Neuron (in vitro differentiated cells): ENCODE data around the gene C4orf46.

Experiments
- H2AFZ ChIP-seq: one replicate; pipeline ENCODE4 v1.6.1; 2013; ENCODE audit warnings: low read depth, mild to moderate bottlenecking, inconsistent platforms, low read length, moderate library complexity
- H3K27me3 ChIP-seq: one replicate; pipeline ENCODE4 v1.6.1; 2013; ENCODE audit warnings: low read length; ENCODE audit not compliant: insufficient read depth
- H3K36me3 ChIP-seq: one replicate; pipeline ENCODE4 v1.6.1; 2013; ENCODE audit warnings: low read length; ENCODE audit not compliant: insufficient read depth
- H3K4me1 ChIP-seq: one replicate; pipeline ENCODE4 v1.6.1; 2013; ENCODE audit warnings: low read length; ENCODE audit not compliant: insufficient read depth
- H3K4me3 ChIP-seq: 2 replicates; pipeline ENCODE4 v1.5.1; 2013; ENCODE audit warnings: mild to moderate bottlenecking, low read length, moderate library complexity
- H3K9me3 ChIP-seq: one replicate; pipeline ENCODE4 v1.6.1; 2013; ENCODE audit warnings: low read length

Gene C4orf46

DNA sequence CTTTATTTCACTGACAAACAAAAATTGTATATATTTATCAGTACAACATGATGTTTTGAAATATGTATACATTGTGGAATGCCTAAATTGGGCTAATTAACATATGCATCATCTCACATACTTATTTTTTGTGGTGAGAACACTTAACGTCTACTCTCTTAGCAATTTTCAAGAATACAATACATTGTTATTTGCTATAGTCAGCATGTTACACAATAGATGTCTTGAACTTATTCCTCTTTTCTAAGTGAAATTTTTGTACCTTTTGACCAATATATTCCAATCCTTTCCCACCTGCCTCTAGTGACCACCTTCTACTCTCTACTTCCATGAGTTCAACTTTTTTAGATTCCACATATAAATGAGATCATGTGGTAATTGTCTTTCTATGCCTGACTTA is 35.1 kb downstream of the C4orf46 start:
- H3K4me1 ChIP-seq = no peaks in the 10 kb centered on the region
- no peaks in the 10 kb centered on the region for H3K27me3 ChIP-seq
- no peaks in the 10 kb centered on the region for H3K9me3 ChIP-seq
- no peak overlapping the region for H2AFZ ChIP-seq
- H3K36me3 ChIP-seq = no peaks in the 10 kb centered on the region
- H3K4me3 ChIP-seq = no peak overlapping the region

DNA sequence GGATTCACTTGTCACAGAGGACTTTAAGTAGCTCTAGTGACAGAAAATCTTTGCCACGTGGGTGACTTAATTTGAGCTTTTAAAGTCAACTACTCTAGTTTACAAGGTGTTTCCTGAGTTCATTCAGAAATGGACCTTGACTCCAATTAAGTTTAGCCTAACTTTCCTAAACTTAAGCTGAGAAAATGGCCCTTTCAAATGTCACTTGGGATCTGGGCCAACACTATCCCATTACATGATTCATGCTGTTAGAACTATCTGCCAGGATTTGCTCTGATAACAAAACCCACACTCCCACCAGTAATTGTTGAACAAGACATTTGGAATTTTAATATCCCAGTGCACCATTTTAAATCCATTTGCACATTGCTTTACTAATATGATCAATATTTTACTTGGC is 40.8 kb downstream of the C4orf46 start:
- Histone ChIP-seq H3K4me3 (no peak overlapping the region), H2AFZ (no peak overlapping the region), H3K9me3 (no peaks in the 10 kb centered on the region), H3K36me3 (no peaks in the 10 kb centered on the region), H3K27me3 (no peaks in the 10 kb centered on the region), H3K4me1 (no peaks in the 10 kb centered on the region)

- no peak overlapping the region for H3K4me3 ChIP-seq
- no peaks in the 10 kb centered on the region for H3K4me1 ChIP-seq
- no peaks in the 10 kb centered on the region for H3K36me3 ChIP-seq
- H2AFZ ChIP-seq = no peak overlapping the region
- H3K9me3 ChIP-seq = no peaks in the 10 kb centered on the region
- H3K27me3 ChIP-seq = no peaks in the 10 kb centered on the region
Observed at GRCh38 chr4:158625544-158625943, 46.1 kb downstream of the C4orf46 start.

DNA sequence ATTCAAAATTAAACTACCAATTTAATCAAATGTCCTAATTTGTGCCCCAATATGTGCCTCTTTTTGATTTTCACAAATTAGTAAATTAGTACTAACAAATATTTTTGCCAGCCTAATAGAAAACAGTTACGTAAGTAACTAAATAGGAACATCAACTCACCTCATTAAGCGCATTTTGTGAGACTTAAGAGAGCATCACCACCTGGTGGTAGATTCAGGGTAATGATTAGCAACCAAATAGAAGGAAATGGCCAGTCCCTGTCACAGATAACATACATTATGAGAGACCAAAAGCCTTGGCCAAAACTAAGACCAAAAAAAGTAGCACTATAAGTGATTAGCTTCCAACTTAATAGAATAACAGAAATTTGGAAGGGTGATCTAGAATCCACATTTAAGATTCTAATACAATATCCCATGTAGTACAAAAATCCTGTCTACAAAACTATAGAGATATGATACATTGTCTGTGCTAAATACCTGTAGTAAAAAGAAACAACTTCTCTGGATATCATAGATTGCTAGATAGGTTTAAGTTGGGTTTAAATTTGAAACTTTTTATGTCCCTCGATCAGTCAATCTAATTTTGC is 46.7 kb downstream of the C4orf46 start:
- H3K27me3 ChIP-seq = no peaks in the 10 kb centered on the region
- H3K4me1 ChIP-seq = no peaks in the 10 kb centered on the region
- H3K4me3 ChIP-seq = no peak overlapping the region
- no peaks in the 10 kb centered on the region for H3K9me3 ChIP-seq
- H2AFZ ChIP-seq = no peak overlapping the region
- no peaks in the 10 kb centered on the region for H3K36me3 ChIP-seq

- Histone ChIP-seq H3K36me3 (no peaks in the 10 kb centered on the region), H3K4me3 (no peak overlapping the region), H3K9me3 (no peaks in the 10 kb centered on the region), H2AFZ (no peak overlapping the region), H3K4me1 (no peaks in the 10 kb centered on the region), H3K27me3 (no peaks in the 10 kb centered on the region)
Observed at GRCh38 chr4:158622251-158622650, 49.4 kb downstream of the C4orf46 start.

DNA sequence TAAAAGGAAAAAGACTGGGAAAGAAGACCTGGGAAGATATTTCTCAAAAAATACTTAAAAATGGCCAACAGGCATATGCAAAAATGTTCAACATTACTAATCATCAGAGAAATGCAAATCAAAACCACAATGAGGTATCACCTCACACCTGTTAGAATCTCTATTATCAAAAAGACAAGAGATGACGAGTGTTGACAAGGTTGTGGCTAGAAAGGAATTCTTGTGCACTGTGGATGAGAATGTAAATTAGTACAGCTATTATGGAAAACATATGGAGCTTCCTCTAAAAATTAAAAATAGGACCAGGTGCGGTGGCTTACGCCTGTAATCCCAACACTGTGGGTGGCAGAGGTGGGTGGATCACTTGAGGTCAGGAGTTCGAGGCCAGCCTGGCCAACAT is 50.0 kb downstream of the C4orf46 start:
- Histone ChIP-seq H3K27me3 (no peaks in the 10 kb centered on the region), H3K4me3 (no peak overlapping the region), H2AFZ (no peak overlapping the region), H3K9me3 (no peaks in the 10 kb centered on the region), H3K36me3 (no peaks in the 10 kb centered on the region), H3K4me1 (no peaks in the 10 kb centered on the region)

DNA sequence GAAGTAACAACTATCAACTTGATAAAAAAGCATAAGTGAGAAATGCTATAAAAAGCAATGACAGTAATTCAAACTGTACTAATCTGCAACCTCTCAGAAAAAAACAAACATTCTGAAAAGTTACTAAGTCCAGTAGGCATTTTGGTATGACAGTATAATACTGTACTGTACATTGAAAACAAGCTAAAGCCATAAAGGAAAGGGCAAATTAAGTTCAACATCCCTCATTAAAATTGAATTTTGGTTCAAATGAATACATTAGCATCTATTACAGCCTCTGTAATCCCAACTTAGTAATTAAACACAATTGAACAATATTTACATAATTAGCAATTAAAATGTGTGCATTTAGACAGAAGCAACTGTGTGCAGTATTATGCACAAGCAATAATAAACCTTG is 53.7 kb downstream of the C4orf46 start:
- Histone ChIP-seq H3K4me1 (no peaks in the 10 kb centered on the region), H3K4me3 (no peak overlapping the region), H2AFZ (no peak overlapping the region), H3K36me3 (no peaks in the 10 kb centered on the region), H3K9me3 (no peaks in the 10 kb centered on the region), H3K27me3 (no peaks in the 10 kb centered on the region)
